ENCODE results near the gene PPP1R26.

DNA sequence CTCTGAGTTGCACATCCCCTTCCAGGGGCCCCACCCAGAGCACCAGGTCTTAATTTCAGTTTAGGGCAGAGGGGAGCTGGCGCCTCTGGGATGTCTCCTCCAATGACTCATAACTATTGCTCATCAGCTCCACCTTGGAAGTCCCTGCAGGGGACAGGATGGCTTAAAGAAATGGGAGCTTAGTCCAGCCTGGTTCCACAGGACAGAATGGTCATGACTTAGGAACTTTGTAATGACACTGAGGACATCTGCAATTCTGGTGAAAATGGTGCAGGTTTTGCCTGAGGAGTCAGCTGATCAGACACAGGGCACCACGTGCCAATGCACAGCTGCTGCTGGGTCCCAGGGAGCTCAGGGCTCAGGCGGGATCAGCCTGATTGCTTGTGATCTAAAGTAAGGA lies 16.4 kb upstream of the PPP1R26 start:
- TF ChIP-seq POLR2A (IDR thresholded peaks at IDR 0.05), result no peak
- TF ChIP-seq, protein P1, sequence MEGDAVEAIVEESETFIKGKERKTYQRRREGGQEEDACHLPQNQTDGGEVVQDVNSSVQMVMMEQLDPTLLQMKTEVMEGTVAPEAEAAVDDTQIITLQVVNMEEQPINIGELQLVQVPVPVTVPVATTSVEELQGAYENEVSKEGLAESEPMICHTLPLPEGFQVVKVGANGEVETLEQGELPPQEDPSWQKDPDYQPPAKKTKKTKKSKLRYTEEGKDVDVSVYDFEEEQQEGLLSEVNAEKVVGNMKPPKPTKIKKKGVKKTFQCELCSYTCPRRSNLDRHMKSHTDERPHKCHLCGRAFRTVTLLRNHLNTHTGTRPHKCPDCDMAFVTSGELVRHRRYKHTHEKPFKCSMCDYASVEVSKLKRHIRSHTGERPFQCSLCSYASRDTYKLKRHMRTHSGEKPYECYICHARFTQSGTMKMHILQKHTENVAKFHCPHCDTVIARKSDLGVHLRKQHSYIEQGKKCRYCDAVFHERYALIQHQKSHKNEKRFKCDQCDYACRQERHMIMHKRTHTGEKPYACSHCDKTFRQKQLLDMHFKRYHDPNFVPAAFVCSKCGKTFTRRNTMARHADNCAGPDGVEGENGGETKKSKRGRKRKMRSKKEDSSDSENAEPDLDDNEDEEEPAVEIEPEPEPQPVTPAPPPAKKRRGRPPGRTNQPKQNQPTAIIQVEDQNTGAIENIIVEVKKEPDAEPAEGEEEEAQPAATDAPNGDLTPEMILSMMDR (IDR thresholded peaks at IDR 0.05), result no peak

Measured in esophagus squamous epithelium (tissue), 4 donors.